ENCODE results near the gene CEP170. TPM values are rescaled to one million over a fixed set of nuclear protein-coding genes. Genes with fewer than 3 reads are reported as not detected.

The CEP170 gene
- total RNA-seq, 1 donor from 2014 or later, result 68.8 TPM

DNA sequence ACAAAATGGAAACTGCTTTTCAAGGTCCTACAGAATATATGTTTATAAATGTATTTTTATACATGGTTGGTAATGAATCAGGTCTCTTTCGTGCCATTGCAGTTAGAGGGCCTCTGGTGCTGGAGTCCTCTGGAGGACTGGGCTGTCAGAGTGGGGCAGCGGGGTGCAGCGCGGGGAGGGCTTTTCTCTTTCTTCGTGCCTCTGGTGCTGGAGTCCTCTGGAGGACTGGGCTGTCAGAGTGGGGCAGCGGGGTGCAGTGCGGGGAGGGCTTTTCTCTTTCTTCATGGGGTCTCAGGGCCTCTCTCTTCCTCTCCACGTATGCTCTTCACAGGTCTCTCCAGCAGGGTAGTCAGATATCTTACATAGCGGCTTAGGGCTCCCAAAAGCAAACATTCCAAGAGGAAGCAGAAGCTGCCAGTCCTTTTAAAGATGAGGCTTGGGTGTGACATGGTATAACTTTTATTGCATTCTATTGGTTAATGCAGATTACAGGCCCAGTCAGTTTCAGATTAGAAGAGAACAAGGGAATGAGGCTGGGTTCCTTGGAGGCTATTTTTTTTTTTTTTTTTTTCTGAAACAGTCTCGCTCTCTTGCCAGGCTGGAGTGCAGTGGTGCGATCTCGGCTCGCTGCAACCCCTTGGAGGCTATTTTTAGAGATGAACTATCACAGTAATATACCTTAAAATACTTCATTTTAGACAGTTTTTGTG lies 13.8 kb upstream of the CEP170 start:
- no peak for DNase-seq (ENCODE audit: low spot score)

DNA sequence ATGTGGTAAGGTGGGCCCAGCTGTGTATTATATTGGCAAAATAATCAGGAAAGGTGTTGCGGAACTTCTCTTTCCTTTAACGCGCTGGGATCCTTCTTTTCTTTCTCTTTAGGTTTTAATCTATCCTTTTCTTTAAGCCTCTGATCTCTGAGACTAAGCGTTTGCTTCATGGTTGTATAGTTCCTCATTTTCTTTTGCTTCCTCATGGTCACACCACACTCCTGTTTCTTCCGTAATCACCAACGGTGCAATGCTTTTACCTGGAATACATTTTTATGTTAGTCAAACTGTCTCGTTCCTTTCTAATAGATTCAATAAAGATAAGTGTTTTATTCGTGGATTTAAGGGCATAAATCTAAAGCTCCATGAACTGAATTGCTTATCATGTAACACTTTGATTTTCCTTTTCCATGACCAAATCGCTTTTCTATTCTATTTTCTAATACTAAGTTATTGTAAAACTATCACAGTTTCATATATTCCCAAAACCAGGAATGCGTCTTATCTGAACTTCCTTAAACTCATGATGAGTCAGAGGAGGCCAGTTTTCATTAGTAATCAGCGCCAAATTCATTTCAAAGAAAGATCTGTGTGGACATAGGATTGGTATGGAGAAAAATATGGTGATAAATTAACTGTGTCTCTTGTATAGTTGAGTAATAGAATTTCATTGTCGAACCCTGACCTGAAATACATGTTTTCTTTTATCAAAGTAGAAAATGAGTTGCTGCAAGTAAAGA lies 13.0 kb upstream of the CEP170 start:
- no peak for DNase-seq (ENCODE audit: low spot score)

DNA sequence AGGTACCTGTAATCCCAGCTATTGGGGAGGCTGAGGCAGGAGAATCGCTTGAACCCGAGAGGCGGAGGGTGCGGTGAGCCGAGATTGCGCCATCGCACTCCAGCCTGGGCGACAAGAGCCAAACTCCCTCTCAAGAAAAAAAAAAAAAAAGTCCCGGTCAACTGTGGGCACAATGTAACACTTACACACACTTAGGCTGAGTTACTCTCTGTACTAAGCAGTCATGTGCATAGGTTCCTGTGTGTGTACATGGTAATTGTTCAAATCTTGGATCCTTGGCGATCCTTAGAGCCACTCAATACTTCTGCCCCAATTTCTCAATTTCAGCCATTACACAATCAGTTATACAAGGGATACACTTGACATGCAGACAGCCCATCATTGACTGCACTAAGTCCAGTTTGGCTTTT lies 12.4 kb upstream of the CEP170 start:
- DNase-seq (ENCODE audit: low spot score), result no peak

DNA sequence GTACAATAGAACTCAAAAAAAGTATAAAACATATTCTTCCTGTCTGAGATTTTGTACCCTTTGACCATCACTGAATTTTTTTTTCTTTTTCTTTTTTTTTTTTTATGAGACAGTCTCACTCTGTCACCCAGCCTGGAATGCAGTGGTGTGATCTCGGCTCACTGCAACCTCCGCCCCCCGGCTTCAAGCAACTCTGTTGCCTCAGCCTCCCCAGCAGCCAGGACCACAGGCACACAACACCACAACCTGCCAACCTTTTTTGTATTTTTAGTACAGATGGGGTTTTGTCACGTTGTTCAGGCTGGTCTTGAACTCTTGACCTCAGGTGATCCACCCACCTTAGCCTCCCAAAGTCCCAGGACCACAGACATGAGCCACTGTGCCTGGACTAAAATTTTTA lies 11.2 kb upstream of the CEP170 start:
- no peak for DNase-seq (ENCODE audit: low spot score)

DNA sequence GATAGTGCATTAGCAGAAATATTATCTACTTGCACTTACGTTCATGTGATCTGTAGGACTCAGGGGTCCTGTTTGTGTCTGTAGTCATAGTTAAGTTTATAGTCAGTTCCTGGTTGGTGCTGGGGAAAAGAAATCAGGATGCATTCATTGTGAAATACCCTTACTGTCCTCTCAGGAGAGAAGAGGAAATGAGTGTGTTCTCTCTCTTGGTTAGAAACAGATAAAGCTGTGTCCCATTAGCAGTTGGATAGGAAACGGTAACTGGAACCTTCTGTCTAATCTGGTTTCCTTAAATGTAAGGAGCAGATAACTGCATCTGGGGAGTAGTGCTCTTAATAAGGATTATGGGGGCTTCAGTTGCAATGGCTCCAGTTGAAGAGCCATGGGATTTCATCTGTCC lies 9.6 kb upstream of the CEP170 start:
- DNase-seq (ENCODE audit: low spot score), result no peak

DNA sequence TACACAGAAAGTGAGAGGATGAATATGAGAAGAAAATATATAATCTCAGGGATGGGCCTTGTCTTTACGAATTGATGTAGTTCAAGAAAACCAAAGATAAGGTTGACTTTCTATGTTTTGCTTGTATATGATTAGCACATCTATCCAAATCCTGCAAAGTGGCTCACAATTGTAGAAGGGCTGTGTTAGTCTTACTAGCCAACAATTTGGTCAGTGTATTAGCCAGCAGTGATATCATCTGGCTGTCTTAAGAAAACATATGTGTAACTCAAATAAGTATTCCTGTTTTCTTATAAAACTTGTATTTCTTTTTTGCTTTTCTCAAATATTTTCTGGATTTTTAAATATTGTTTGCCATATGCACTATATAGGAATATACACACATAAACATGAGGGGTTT lies 6.3 kb upstream of the CEP170 start:
- DNase-seq (ENCODE audit: low spot score), result no peak

DNA sequence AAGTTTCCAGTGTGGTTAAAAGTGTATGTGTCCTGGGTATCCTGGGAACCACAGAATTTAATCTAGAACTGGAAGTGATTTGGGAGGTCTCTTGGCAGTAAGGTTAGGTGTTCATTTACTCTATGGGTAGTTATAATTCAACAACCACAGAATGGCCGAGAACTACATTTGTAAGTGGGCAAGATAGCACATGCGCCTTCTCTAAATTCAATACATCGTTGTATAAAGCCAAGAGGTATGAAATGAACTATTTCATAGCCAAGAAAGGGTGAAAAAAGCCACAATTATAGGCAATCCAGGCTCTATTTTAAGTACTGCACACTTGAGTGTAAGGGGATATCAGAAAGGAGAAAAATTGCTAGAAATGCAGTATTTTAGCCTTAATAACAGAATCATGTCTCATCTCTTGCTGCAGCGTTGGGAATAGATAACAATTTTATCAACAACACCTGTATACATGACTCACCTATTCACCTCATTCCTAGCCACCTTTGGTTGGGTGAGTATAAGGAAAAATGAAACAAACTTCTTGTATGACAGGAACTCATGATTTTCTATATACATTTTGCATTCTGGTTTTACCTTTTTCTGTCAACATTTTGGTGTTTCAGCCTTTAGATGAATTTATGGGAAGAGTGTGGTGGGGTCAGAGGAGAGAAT lies 5.3 kb upstream of the CEP170 start:
- no peak for DNase-seq (ENCODE audit: low spot score)

DNA sequence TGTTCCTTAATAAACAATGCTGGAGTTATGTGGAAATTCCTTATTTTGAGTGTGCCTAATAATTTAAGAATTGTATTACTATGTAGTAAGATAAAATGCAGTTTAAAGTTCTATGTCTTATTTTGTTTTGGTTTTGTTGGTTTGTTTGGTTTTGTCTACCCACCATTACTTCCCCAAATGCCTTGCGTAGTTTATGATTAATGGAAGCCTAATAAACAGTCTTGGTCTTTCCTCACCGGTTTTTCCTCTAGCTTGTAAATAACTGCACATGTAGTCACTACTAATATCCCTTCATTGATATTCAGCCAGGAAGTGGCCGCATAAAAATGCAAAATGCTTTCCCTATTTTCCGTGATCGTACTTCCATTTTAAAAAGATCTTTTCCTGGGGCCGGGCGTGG lies 3.6 kb upstream of the CEP170 start:
- DNase-seq (ENCODE audit: low spot score), result no peak

DNA sequence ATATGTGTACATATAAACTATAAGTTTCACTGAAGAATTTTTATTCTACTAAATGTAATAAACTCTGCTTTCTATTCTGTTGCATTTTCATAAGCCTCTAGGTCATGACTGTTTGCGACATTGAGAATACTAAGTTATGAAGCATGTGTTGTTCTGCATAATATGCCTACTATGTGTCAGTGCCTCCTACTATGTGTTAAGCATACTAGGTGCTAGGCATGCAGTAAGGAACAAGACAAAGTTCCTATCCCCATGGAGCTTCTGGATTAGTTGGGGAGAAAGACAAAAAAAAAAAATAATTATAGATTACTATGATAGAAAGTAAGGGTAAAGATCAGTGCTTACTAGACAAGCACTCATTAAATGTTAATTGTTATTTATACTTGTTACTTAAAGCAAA lies 2.1 kb upstream of the CEP170 start:
- DNase-seq (ENCODE audit: low spot score), result no peak

DNA sequence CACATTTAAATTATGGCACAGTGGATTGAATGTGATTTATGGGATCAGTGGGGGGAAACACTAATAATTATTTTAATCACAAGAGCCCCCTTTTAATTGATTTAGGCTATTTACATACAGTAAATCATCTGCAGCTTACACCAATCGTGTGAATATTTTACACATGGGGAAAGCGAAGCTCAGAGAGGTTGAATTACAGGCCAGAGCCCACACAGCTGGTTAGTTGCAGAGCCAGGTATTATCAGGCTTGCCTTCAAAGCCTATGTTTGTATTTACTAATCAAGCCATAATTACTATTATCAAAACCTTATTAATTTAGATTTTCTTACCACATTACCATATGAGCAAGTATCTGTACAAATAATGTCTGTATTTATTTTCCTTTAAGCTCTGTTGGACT lies 1.5 kb upstream of the CEP170 start:
- no peak for DNase-seq (ENCODE audit: low spot score)

DNA sequence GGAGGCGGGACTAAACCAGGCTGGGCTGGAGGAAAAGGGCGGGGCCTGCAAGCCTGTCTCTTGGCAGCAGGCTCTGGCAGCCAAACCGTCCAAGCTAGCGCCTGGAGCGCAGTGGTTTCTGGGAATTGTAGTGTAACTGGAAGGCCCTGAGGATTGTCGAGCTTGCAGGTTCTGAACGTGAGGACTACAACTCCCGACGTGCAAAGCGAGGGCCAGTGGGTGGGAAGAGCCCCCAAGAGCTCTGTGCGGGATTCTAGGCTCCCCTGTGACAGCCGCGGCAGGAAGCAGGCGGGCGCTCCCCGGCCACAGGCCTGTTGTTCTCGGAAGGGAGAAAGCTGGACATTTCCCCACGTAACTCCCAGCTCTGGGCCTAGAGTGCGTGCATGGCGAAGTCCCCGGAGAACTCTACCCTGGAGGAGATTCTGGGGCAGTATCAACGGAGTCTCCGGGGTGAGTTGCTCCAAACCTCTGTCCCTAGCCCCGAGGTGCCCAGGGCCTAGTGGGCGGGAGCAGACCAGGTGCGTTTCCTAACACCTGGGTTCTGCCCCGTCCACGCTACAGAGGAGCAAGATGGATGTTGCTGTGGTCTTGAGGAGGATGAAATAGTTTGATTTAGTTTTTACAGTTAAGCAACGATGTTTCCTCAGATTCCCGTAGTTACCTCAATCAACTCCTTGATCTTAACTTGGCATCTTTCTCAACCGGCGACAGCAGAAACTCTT lies 871 bp upstream of the CEP170 start, which contains the start of gene SDCCAG8:
TSS of gene SDCCAG8 (plus strand) at position 251 of the 722 bp plus-strand sequence. CDS start at position 384, 133 bp downstream.
- peak; percentile 96 for DNase-seq (ENCODE audit: low spot score)

DNA sequence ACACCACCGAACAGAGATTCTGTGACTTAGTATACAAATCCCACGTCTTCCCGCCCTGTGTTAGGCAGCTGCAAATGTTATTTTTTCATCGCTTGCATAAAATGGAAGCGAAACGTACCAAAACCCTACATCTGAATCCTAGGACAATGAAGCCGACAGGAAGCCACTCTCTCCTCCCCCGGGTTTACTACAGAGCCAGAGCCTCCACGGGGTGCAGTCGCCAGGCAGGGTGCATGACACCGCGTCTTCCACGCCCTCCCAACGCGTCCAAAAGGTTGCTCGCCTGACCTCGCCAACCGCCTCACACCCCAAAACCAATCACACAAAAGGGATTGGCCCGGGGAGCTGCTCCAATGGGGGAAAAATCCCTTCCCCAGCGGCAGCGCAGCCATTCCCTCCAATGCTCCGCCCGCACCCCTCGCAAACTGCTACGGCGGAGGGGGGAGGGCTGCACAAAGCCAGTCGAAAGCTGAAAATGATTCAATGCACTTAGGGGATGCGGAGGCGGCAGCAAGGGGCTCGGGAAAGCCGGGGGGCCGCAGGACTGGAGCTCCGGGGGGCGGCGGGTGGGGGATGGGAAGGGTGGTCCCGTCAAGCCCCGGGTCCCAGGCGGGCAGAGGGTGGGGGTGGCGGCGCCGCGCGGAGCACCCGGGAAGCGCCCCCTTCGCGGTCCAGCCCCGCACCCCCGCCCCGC lies 701 bp downstream of the CEP170 start:
- no peak for DNase-seq (ENCODE audit: low spot score)

DNA sequence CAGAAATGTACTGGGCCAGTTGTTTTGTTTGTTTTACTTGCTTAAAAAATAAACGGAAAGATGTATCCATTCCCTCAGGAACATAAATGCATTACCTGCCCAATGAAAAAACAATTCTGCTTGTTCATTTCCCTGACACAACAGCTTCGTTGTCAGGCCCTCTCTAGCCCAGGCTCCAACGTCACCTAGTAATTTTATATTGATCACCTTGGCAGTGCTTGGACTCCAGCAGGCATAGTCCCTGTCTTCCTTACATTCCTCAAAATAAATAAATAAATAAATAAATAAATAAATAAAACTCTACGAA lies 1.2 kb downstream of the CEP170 start:
- DNase-seq (ENCODE audit: low spot score), result no peak

DNA sequence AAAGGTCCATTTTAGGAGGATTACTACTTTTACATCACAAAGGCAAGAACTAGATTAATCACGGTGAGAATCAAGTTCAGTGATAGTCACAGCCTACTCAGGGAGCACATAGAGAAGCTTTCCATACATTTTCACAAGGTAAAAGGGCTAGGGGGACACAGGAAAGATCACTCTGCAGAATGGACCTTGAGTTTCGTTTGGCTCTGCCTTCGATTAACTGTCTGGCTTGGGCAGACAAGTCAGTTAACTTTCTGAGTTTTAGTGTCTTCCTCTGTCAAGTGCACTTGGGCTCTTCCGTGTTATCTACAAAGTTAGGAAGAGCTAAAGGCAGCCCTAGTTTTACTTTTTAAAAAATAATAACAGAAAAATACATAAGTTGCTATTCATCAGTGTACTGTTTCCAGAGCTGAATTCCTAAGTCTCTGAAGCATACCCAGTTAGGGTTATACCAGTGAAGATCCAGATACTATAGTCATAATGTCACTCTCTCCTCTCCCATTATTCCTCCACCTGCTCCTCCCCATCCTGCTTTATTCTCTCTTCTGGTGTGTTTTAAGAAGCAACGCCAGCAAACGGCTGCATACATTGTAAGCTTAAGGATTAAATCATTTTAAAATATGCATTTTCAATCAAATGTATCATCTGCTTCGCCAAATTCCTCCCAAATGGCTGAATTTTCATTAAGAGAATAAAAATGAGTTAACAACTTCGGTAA lies 1.7 kb downstream of the CEP170 start:
- no peak for DNase-seq (ENCODE audit: low spot score)

DNA sequence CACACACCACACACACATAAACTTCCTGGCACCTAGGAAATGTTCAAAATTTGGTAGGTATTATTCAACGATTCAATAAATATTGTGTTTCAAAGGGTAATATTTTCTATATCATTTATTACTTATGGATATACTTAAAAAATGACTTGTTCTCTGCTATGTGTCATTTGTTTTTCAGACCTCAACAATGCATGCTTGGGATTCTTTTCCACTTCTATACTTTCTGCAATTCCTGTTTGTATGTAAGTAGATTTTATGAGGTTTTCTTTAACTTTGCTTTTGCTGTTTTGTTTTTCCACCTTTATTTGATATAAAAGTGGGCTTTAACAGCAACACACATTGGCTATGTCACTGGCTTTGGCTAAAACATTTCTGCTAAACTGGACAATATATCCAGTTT lies 3.5 kb downstream of the CEP170 start:
- no peak for DNase-seq (ENCODE audit: low spot score)

DNA sequence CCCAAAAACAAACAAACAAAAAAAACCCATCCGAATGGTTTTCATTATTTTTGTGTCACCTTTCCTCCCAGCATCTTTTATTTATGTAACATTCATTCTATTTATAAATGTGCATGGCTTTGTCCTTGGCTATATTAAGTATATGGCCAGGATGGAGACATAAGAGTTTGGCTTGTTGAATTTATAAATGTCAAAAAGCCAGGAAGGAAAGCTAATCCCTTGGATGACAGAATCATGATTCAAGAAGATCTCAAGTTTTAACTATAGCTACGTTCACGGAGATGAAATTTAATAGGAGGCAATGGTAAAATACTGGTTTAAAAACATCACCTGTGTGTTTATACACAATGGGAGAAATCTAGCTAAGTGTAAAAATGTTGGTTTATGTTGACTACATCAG lies 5.0 kb downstream of the CEP170 start:
- no peak for DNase-seq (ENCODE audit: low spot score)

DNA sequence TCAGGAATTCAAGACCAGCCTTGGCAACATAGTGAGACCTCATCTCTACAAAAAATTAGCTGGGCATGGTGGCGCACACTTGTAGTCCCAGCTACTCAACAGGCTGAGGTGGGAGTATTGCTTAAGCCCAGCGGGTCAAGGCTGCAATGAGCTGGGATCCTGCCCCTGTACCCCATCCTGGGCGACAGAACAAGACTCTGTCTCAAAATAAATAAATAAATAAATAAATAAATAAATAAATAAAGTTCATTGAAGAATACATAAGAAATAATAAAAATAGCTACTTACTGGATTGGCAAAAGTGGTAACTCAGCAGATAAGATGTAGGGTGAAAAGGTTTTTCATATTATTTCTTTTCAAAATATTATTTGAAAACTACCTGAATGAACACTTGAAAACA lies 5.9 kb downstream of the CEP170 start:
- DNase-seq (ENCODE audit: low spot score), result no peak

DNA sequence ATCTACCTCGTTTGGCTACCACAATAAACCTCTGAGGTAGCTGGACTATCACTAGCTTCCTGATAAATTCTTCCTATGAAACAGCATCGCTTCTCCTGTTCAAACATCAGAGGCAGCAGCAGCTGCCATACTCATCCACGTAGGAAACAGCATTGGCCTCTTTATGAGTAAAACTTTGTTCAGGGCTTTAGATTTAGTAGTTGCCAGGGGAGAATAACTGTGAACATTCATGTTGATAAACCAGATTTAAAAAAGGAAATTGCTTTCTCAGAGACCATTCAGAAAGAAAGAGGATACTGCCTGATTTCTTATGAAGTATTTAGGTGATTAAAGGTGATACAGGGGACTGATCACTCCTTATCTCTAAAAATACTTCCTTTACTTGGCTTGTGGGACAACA lies 7.2 kb downstream of the CEP170 start:
- DNase-seq (ENCODE audit: low spot score), result no peak

DNA sequence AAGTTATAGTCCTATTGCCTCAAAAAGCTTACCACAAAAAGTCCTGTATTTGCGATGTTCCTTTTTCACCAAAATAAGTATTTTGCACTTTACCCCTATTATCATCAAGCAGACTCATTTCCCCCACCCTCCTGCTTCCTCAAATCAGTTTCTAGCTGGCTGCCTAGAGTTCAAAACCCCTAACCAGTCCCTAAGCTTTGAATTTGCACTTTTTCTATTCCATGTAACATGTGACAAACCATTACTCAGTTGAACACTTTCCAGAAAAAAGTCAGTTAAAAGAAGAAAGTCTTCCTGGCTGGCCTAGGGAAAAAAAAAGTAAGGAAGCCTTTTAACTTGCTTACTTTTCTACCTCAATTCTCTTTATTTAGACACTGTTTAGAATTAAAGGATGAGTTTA lies 8.2 kb downstream of the CEP170 start:
- no peak for DNase-seq (ENCODE audit: low spot score)

DNA sequence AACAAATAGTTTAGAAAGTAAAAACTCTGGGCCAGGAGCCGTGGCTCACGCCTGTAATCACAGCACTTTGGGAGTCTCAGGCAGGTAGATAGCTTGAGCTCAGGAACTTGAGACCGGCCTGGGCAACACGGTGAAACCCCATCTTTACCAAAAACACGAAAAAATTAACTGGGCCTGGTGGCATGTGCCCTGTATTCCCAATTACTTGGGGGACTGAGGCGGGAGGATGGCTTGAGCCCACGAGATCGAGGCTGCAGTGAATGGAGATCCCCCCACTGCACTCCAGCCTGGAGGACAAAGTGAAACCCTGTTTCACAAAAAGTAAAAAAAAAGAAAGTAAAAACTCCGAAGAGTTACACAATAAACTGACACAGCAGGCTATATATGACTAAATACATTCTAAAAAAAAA lies 10.6 kb downstream of the CEP170 start:
- no peak for DNase-seq (ENCODE audit: low spot score)

Data from mesenteric fat pad (tissue), 1 donor.